Frontal cortex (tissue), 4 donors: ENCODE data around the gene GABARAP. TPM values are rescaled to one million over a fixed set of nuclear protein-coding genes. Genes with fewer than 3 reads are reported as not detected.

Experiments
- DNase-seq, 2 donors: peaks; one replicate each; pipeline ENCODE4 v3.0.0; 2012; ENCODE audit warnings: low spot score in 2 of 2
- FAIRE-seq: peaks from 2 replicates; lab custom pipeline; 2012; peaks lifted over from hg19 to GRCh38; lab: Jason Lieb, UNC
- total RNA-seq: library from RNA; depleted of rRNA; stranded (reverse); fragments of >200 nt; gene quantifications from one replicate; pipeline ENCODE4 v1.2.3, GENCODE V29; 2014
- donor health status: control.
- donor health status: control.
- donor health status: control.

Gene GABARAP
- total RNA-seq, 1 donor from 2014 or later: 108 TPM

DNA sequence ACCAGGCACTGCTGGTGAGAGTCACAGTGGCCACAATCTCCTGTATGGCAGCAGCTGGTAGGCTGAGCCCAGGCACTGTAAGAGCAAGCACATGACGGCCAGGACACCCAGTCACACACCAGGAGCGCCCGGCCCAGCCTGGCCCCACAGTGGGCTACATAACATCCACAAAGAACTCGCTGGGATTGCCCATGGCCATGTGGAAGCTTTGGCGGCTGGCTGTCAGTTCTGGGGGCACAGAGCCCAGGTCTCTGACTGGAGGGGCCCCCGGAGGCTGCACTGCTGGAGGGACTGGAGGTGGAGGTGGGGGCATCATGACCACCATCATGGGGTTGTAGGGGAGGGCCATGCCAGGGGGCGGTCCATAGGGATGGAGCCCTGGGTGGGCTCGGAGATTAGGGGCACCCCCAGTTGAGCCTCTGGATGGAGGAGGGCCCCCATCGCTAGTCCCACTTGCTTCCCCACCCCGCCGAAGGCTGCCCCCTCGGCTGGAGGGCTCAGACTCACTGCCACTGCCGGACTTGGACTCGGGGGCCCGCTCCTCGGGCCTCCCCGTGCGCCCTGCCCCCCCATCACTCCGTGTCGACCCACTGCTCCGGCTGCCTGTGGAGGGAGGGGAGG is 16.4 kb downstream of the GABARAP start:
- FAIRE-seq: no peak

DNA sequence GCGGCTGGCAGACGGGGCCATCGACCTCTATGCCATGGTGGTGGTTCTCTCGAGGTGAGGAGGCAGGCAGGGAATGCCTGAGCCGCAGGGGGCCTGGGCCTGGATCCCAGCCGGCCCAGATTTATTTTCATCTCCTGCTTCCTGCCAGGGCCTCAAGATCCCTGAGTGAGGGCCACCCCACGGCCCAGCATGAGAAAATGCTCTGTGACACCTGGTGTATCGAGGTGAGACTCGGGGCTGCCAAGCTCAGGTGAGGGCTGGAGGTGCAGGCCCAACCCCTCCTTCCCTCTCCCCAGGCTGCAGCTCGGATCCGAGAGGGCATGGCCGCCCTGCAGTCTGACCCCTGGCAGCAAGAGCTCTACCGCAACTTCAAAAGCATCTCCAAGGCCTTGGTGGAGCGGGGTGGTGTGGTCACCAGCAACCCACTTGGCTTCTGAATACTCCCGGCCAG is 17.6 kb downstream of the GABARAP start:
- no peak for FAIRE-seq
- DNase-seq: no peak

More for the DNA sequence above, 16.4 kb downstream of the GABARAP start:
- no peak for DNase-seq

DNA sequence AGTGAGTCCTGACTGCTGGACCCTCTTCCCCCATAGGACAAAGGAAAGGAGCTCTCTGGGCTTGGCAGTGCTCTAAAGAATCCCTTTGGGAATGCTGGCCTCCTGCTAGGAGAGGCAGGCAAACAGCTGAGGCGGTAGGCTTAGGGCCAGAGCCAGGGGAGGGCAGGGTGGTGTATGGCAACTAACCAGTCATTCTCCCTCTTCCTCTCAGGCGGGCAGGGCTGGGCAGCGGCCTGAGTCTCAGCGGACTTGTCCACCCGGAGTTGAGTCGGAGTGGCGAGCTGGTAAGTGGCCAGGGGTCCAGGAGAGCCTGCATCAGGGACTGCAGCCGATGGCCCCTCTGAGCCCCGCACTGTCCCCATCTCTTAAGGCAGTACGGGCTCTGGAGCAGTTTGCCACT is 18.1 kb downstream of the GABARAP start:
- no peak for DNase-seq

DNA sequence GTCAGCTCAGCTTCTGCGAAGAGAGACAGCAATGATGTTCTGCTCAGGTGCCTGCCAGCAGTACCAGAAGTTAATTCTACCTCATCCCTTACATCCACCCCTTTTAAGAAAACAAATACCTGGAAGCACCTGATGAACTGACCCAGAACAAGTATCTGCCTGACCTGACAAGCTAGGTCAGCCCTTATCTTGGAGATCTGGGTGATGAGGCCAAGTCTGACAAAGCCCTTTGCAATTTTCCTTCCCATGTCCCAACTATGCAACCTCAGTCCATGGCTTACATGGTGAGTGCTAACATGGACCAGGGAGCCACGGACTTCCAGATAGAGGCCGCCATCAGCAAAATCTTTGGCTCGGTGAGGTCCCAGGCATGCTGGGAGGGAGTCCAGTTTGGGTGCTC is 18.9 kb downstream of the GABARAP start:
- DNase-seq: no peak
- no peak for FAIRE-seq

More for the DNA sequence above, 18.1 kb downstream of the GABARAP start:
- FAIRE-seq: no peak

DNA sequence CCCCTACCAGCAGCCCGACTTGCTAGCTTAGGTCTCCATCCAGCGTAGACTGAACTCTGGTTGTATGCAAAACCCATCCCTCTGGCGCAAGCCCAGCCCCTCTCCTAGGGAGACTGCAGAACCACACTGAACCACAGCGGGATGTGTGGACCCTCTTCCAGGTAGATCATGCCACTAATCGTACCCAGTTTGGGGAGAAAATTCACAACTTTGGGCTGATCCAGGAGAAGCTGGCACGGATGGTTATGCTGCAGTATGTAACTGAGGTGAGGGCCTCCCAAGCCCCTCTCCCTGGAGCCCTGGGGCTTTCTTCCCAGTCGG is 19.3 kb downstream of the GABARAP start:
- FAIRE-seq (no peak), DNase-seq (no peak)

DNA sequence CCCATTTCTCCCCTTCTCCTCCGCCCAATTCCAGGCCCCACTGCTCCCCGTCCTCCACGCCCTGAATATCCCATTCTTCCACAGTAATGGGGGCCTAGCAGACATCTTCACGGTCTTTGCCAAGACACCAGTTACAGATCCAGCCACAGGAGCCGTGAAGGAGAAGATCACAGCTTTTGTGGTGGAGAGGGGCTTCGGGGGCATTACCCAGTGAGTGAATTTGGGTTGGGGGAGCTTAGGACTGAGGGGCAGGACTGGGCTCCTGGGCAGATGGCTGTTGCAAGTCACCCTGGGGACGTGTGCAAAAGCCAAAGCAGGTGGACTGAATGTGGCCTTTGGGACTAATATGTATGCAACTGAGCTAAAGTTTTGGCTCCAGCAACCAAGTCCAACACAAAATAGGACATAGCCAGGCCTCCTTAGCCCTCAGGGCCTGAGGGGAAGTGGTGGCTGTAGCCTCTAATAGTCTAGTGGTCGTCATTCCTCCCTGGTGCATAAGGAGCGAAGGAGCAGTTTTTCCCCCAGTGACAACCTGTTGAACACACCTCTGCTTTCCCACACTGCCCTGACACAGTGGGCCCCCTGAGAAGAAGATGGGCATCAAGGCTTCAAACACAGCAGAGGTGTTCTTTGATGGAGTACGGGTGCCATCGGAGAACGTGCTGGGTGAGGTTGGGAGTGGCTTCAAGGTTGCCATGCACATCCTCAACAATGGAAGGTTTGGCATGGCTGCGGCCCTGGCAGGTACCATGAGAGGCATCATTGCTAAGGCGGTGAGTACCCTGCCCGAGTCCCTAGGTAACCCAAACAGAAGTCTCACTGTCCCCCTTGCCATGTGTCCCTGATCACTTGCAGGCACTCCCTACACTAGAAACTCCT is 19.9 kb downstream of the GABARAP start:
- DNase-seq (no peak), FAIRE-seq (no peak)

DNA sequence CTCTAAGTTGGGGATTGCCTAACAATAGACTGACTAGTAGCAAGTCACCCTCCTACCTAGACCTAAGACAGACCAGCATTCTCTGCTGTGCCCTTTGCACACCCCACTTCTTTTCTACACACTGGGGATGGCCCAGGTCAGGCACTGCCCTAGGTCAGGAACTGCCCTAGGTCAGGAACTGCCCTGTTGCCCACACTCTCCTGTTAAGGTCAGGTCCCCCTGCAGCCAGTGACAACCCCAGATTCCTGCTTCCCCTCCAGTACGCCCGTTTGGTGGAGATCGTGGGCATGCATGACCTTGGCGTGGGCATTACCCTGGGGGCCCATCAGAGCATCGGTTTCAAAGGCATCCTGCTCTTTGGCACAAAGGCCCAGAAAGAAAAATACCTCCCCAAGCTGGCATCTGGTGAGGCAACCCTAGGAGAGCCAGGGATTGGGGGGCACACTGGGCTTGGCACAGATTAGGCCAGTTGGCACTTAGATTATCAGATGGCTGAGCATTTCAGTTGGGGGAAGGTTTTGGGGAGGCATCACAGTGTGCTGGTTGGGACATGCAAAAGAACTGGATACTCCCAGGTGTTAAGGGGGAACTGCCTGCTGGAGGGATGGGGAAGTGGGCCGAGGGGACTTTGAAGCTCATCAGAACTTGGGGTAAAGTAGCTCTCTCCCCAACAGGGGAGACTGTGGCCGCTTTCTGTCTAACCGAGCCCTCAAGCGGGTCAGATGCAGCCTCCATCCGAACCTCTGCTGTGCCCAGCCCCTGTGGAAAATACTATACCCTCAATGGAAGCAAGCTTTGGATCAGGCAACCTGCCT is 20.8 kb downstream of the GABARAP start:
- no peak for FAIRE-seq

DNA sequence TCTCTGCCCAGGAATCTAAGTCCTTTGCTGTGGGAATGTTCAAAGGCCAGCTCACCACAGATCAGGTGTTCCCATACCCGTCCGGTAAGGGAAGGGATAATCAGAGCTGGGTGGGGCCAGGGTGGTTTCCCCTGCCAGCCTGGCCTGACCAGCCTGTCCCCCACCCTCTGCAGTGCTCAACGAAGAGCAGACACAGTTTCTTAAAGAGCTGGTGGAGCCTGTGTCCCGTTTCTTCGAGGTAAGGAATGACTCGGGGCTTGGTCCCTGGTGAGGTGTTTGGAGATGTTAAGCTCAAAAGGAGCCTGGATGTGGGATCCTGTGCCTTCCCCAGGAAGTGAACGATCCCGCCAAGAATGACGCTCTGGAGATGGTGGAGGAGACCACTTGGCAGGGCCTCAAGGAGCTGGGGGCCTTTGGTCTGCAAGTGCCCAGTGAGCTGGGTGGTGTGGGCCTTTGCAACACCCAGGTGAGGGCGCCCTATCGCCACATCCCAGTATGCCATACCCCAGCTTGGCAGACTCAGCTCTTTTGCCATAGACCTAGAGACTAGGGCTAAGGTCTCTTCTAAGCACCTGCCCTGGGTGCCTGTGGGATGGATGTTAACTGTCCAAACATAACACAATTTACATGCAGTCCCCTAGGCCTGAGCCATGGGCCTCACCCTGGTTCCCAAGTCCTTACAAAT is 21.5 kb downstream of the GABARAP start:
- DNase-seq (no peak), FAIRE-seq (no peak)

More for the DNA sequence above, 20.8 kb downstream of the GABARAP start:
- no peak for DNase-seq

DNA sequence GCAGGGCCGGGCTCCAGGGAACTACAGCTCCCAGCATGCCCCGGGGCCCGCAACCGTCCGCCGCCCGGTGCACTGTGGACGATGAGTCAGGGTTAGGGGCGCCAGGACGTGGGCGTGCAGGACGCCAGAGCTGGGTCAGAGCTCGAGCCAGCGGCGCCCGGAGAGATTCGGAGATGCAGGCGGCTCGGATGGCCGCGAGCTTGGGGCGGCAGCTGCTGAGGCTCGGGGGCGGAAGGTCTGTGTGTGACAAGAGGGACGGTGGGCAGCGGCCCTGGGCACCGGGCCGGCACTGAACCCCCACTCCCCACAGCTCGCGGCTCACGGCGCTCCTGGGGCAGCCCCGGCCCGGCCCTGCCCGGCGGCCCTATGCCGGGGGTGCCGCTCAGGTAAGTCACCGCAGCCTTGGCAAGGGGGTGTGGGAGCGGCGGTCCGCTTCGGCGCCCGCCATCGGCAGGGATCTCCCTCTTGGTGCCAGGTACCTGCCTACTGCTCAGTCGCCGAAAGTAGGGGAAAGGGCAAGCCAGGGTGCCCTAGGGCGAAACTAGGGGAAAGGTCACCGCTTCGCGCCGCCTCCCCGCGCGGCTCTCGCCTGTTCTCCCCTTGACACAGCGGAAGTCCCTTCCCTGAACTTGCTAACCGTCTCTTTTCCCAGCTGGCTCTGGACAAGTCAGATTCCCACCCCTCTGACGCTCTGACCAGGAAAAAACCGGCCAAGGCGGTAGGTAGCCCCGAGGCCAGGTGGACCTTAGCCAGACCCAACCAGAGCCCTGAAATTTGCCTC is 22.2 kb downstream of the GABARAP start, which contains the start of the genes ACADVL and DLG4:
ACADVL (plus strand) TSS at position 127 of the 781 bp plus-strand sequence; CDS start at position 174, 47 bp downstream.
DLG4 (minus strand) TSS at position 25 of the 781 bp plus-strand sequence.
- FAIRE-seq: no peak
- peak; percentile 90 to 95 for DNase-seq

DNA sequence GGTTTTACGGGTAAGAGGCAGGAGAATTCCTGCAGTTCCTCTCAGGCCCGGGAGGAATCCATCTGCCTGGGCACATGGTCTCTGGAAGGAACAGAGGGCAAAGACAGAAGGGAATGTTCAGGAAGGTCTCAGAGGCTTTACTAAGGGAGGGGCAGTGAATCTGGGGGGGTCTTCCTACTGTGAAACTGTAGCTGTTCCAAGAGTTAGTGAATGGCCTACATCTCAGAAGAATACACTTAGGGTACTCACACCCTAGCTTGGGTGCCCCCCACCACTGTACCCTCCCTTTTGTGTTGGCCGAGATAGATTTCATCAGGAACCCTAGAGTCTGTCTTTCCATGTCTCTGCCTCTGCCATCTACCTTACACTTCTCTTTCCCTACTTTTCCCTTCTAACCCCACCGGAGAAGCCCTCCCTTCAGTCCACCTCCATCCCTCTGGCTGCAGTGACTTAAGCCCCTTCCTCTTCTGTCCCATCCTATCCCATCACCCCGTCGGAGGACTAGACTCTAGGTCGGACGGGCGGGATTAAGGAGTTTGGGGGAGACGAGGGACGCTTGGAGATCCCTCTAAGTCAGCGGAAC is 22.9 kb downstream of the GABARAP start:
- no peak for FAIRE-seq

DNA sequence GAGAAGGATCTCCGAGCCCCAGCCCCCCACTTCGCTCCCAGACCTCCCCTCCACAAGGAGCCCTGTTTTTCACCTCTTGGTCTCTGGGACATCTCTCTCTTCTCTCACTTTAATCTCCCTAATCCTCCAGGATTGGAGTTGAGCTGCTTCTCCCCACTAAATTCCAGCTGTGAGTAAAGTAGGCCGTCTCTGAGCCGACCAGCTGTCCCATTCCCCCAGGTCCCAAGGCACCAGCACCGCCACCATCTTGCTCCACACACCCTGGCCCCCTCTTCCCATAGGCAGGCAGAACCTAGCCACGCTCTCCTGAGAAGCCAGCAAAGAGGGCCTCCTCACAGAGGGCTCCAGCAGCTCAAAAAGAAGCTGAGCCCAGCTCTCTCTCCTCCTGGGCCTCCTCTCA is 23.5 kb downstream of the GABARAP start:
- DNase-seq (no peak), FAIRE-seq (no peak)

More for the DNA sequence above, 22.9 kb downstream of the GABARAP start:
- DNase-seq: no peak

DNA sequence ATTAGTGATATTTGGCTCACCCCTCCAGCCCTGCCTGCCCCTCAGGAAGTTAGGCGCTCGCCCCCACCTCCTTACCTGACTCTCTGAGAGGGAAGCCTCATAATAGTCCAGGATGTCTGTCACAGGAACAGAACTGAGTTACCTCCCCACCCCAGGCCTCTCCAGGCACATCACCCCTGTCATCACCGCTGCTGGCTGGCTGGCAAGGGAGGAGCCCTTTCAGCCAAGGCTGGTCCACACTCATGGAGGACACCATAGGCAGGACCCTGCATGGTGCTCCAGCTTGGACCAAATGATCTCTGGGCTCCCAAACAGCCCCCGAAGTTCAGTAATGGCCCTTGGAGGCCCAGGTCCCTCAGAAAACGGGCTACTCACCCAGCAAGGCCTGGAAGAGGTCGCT is 24.1 kb downstream of the GABARAP start:
- FAIRE-seq: no peak
- DNase-seq: no peak

DNA sequence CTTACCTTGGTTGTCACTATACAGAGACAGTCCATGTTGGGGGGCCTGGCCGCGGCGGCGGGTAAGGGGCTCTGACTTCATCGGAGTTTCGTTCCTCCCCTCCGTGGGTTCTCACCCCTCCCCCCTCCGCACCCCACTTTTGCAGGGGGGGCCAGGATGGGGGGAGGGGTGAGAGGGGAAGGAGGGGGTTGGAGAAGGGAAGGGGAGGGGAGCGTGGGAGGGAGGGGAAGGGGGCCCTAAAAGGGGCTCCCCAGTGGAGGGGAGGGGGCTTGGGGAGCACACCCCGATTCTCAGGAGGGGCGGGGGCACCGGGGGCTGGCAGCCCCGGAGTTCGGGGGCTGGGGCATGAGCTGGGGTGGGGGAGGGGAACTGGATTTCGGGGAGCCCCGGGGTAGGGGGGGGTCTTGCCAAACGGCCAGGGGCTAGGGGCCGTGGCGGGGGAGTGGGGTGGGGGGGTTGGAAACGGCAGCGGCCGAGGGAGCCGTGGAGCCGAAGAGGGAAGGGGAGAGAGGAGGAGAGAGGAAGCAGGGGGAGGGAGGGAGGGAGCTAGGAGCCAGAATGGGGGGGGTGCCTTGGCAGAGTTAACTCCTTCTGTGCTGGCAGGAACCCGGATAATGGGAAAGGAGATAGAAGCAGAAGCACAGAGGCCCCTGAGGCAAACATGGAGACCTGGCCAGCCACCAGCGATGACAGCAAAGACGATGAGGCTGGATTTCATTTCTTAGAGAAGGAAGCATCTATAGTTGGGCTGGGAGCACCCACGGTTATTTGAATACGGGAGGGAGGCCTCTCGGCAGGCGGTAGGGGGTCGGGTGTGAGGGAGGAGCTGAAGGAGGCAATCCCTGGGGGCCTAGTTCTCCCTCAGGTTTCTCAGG is 24.9 kb downstream of the GABARAP start:
- DNase-seq: peak in 1 of 2 donors; percentile 58
- no peak for FAIRE-seq

DNA sequence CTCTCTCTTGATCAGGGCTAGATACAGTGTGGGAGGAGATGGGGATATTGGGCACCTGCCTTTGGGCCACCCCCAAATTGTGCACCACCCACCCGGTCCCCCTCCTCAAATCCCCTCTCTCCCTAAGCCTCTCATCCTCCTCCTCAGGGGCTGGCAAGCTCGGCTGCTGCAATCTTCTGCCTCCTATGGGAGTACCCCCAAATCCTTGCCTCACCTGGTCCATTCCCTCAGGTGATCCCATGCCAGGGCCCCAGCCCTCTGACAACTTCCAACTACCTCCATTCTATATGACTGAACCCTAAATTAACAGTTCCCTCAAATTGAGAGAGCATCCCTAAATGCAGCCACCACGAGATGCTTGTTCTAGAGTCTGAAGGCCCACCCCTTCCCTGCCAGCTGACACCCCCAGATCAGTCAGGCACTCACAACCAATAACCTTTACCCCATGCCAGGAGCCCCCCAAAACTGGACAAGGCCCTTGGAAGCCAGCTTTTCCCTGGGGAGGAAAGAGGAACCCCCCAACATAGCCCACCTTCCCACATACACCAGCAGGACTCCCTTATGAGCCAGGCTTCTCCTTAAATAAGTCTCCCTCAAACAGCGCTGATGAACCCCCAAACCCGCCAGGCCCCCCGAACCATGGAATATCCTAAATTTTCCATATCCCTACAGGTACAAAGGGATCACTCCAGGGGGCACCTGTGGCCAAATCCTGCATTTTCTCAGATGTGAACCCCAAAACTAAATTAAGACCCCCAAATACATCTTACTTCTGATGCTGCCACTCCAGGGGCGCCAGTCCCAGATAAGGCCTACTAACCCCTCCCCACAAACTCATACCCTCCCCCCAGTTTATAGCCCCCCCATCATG is 25.8 kb downstream of the GABARAP start:
- DNase-seq (no peak), FAIRE-seq (no peak)

DNA sequence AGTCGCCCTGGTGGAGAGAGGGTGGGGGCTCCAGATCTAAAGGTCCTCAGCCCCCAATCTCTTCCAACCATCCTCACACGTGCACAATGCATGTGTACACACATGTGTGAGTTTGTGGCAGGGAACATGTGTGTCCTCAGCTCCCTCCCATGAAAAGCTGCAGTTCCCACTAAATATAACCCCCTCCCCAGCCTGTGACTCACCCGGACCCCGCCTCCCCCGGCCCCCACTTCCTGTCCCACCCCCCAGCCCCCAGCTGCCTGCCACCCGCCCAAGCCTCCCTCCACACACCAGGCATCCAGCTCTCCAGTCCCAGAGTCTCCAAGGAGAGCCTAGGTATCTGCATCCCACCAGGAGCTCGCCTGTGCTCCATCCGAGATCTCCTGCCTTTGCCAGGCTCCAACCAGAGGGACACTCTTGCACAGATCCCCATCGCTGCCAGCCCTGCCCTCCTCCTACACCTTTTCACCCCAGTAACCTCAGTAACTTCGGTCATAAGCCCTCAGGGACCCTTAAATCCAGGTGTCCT is 26.5 kb downstream of the GABARAP start:
- DNase-seq (no peak), FAIRE-seq (no peak)

DNA sequence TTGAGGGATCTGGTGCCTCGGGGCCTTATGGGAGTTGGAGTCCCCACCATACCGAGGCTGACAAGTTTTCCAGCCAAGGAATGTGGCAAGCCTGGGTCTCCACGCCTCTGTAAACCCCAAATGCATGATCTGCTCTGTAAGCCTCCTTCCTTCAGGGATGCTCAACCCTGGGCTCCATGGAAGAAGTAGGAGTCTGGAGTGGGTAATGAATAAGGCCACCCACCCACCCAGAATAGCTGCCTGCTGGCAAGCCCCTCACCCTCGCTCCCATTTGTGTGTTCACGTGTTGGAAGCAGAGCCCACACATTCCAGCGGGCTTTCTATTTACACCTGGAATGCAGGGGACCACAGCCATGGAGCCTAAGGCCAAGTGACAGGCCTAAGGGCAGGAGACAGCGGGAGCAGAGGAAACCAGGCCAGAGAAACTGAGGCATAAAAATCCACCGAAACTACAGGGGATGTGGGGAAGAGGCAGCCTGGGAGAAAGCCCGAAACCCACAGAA is 27.1 kb downstream of the GABARAP start:
- DNase-seq: no peak
- no peak for FAIRE-seq
